CD4-positive, alpha-beta T cell treated with Interleukin-15 for 4 hours (primary cell): Measurements from ENCODE around the gene ATRNL1.
"Not testable (repeated sequence)": the region's sequence is repeated elsewhere in the genome, so short reads cannot be mapped to it uniquely, and the experiment has no call there.

Experiments
- DNase-seq: peaks from one replicate; pipeline ENCODE4 v3.0.0-alpha.2; 2020; ENCODE audit warnings: low spot score

Gene ATRNL1

GRCh38 chr10:115422624-115423023 is 329.5 kb downstream of the ATRNL1 start:
- no peak for DNase-seq

GRCh38 chr10:115427611-115428010 is 334.4 kb downstream of the ATRNL1 start:
- no peak for DNase-seq

DNA sequence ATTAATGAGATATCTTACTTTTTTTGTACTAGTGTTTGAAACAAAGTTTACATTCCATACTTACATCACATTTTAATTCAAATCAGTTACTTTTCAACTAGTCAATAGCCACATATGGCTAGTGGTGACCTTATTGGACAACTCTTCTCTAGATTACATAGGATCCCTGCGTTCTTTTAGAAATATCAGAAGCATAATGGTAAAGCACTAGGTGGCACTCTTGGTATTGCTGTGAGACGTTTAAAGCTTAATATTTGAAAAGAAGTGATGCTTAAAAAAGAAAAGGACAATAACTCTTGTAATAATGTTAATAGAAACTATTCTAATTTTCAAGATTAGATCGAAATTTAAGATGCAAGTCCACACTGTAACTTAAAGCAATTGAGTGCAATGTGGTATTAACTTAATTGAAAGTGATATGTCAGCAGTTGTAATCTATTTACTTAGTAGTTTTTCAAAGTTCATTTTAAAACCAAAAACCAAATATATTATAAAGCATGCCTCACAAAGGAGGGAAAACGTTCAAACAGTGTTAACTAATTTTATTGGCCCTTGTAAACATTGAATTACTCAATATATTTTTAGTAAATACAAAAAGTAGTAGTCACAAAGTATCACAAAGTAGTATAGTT is 339.1 kb downstream of the ATRNL1 start:
- DNase-seq, result no peak

DNA sequence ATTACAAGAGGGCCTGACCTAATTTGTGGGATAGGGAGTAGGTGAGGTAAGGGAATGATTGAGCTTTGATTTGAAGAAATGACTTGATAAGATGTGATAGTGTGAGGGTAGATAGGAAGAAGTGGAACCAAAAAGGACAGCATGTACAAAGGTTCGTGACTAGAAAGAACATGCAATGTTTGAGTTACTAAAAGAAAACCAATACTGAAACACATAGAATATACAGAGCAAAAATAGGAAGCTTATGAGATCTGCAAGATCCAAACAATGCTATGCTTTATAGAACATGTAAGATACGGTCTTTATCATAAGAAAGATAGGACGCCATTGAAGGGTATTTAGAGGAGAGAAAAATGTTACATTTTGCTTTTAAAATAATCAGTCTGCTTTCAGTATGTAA is 343.8 kb downstream of the ATRNL1 start:
- no peak for DNase-seq

DNA sequence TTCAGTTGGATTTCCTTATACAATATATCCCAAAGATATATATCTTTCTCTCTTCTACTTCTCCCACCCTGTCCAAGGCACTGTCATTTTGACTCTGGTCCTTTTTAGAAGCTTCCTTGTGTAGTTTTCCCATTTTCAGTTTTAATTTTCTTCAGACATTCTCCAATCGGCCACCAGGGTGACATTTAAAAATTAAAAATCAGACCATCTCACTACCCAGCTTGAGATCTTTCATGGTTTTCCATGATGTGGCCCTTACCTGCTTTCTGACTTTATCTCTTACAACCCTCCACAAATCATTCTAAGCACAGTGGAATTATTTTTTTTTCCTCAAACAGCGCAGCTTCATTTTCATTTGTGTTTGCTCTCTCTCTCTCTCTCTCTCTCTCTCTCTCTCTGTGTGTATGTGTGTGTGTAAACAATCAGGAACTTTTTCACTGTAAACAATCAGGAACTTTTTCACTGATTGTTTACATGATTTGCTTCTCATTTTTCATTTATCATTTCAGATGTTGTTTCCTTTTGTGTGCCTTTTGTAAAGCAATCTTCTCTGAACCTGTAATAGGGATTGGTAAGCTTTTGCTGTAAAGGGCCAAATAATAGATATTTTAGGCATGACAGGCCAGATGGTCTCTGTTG is 348.9 kb downstream of the ATRNL1 start:
- no peak for DNase-seq

GRCh38 chr10:115456812-115457211 is 363.6 kb downstream of the ATRNL1 start:
- DNase-seq, result no peak

DNA sequence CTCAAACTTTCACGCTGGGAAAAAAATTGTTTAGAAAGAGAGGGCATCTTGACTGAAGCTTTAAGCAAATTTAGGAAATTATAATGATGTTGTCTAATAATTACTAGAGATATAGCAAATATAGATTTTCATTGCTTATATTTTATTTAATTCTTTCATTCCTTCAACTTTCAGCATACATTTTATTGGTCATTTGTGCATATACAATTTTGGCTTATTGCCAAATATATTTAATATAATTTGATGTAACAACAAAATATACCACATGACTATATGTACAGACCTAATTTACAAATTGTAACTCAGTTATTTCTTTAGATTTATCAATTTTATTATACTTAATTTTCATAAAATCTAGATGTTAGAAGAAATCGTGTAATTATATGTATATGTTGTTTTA is 390.1 kb downstream of the ATRNL1 start:
- DNase-seq, result no peak

GRCh38 chr10:115491526-115492140 is 398.5 kb downstream of the ATRNL1 start:
- DNase-seq, result no peak

DNA sequence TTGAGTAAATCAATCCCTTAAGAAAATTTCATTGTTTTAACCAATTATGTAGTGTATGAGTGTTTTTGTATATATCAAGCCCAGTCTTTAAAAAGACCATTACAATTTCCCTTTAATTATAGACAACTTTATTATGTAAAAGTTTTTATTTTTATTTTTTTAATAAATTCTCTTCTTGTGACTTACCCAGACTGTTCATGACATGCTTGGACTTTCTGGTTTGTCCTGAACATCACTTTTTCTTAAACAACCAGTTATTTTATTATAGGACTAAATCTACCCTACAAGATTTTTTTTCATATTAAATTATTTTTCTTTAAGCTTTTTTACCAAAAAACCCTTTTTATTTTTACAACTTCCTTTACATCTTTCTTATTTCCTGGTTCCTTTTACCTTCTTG is 410.4 kb downstream of the ATRNL1 start:
- no peak for DNase-seq

- no peak for DNase-seq
These were observed 421.7 kb downstream of the ATRNL1 start for GRCh38 chr10:115514895-115515294.

GRCh38 chr10:115525141-115525540 is 432.0 kb downstream of the ATRNL1 start:
- DNase-seq, result no peak

DNA sequence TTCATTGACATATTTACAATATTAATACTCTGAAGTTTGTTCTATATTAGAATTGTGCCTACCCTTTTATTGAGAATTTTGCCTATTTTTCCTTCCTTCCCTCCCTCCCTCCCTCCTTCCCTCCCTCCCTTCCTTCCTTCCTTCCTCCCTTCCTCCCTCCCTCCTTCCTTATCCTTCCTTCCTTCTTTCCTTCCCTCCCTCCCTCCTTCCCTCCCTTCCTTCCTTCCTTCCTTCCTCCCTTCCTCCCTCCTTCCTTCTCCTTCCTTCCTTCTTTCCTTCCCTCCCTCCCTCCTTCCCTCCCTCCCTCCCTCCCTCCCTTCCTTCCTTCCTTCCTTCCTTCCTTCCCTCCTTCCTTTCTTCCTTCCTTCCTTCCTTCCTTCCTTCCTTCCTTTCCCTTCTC is 434.5 kb downstream of the ATRNL1 start:
- DNase-seq, result not testable (repeated sequence)

DNA sequence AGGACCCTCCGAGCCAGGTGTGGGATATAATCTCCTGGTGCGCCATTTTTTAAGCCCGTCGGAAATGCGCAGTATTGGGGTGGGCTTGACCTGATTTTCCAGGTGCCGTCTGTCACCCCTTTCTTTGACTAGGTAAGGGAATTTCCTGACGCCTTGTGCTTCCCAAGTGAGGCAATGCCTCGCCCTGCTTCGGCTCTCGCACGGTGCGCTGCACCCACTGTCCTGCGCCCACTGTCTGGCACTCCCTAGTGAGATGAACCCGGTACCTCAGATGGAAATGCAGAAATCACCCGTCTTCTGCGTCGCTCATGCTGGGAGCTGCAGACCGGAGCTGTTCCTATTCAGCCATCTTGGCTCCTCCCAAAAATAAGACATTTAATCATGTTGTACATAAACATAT is 443.2 kb downstream of the ATRNL1 start:
- DNase-seq, result not testable (repeated sequence)

GRCh38 chr10:115539142-115539762 is 446.1 kb downstream of the ATRNL1 start:
- no peak for DNase-seq

DNA sequence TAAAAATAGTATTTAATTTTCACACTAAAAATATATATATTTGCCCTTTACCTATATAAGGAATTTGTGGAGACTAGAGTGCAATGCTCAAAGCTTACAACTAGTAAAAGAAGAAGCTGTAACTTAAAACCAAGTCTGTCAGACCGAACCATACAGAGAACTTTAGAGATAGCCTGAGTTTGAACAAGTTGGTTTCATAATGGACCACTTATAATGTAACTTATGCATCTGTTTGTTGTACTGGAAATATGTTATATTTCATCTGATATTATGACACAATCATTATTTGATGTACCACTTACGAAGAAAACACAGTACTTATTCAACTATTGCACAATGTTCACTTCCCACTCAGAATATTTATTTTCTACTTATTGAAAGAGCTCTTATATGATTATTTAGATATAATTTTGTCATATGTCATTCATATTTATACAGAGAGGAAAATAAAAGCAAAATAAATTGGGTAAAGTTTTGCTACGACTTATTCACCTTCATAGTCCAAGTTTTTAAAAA is 462.8 kb downstream of the ATRNL1 start:
- DNase-seq, result no peak

DNA sequence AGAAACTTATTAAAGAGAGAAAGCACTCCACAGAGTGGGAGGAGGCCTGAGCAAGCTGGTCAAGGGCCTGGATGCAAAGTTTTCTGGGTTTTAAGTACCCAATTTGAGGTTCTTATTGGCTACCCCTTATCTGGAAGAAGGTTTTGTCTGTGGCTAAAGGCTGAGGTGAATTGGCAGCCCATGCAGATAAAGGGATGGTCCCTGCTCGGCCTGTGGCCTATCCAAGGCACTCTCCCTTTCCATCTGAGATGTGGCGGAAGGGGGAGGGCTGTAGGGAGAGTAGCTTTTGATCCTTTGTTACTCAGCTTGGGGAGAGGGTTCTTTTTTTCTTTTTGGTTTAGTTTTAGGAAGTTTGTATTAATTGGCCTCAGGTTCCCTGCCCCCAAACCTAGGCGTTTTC is 465.1 kb downstream of the ATRNL1 start:
- DNase-seq, result no peak

GRCh38 chr10:115566867-115567266 is 473.7 kb downstream of the ATRNL1 start:
- DNase-seq, result no peak

GRCh38 chr10:115572740-115573455 is 479.7 kb downstream of the ATRNL1 start:
- no peak for DNase-seq

DNA sequence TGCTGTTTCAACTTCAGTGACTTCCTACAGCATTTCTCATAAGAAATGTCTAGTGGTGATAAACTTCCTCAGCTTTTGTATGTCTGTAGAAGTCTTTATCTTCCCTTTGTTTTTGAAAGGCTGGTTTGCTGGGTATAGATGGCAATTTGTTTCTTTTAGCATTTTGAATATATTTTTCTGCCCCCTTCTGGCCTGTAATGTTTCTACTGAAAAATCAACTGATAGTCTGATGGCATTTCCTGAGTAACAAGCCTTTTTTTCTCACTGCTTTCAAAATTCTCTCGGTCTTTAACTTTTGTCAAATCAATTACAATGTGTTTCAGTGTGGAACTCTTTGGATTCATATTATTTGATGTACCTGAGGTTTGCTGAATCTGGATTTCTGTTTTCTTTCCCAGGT is 487.1 kb downstream of the ATRNL1 start:
- no peak for DNase-seq

DNA sequence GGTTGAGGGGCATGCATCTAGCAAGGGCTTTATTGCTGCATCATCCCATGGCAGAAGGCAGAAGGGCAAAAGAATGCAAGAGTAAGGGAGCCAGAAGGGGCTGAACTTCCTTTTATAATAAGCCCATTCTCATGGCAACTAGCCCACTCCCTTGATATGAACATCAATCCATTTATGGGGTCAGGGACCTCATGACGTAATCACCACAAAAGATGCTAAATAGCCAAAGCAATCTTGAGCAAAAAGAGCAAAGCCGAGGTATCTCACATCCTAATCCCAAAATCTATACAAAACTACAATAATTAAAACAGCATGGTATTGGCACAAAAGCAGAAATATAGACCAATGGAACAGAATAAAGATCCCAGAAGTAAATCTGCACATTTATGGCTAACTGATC is 499.9 kb downstream of the ATRNL1 start:
- no peak for DNase-seq

DNA sequence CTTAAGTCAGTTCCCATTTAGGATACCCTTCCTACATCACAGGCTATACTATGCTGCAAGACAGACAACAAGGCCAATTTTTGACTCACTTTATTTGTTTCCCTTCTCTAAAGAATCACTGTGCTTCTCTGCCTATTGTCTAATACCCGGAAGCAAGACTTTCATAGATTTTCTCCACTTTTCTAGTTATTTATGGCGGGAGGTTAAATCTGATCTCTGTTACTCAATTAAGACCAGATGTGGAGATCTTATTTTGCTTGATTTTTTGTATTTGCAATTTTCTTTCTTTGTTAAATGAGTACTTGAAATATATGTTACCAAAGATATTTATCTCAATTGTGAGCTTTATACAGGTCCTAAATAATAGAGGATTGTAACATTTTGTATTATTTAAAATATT is 511.5 kb downstream of the ATRNL1 start:
- no peak for DNase-seq

- no peak for DNase-seq
These were observed 512.9 kb downstream of the ATRNL1 start for GRCh38 chr10:115606086-115606485.
